GM23338 (cell line): ENCODE results near the gene CCN5. TPM values are rescaled to one million over a fixed set of nuclear protein-coding genes. Genes with fewer than 3 reads are reported as not detected.
A peak's percentile ranks its signal among the peaks of the same experiment; 100 is the strongest.

Source experiments
- ATAC-seq: fragments of 200-7000 bp; cut with Tn5 transposase; 3 replicates; pipeline ENCODE4 v1.9.1; 2020
- DNase-seq: peaks from one replicate; pipeline ENCODE4 v3.0.0-alpha.2; 2015; ENCODE audit warnings: low spot score
- H2AFZ ChIP-seq: fragments of 200-600 bp; sonication (generic); 2 replicates; pipeline ENCODE4 v1.8.0; 2016; ENCODE audit warnings: antibody characterized with exemption, mild to moderate bottlenecking, moderate library complexity
- H3F3A ChIP-seq: fragments of 200-600 bp; sonication (generic); replicated peaks from 2 replicates; pipeline ENCODE4 v1.8.0; 2017; ENCODE audit warnings: antibody characterized with exemption, mixed run types, low read depth
- H3K27ac ChIP-seq: fragments of 200-600 bp; sonication (generic); 2 replicates; pipeline ENCODE4 v1.6.1; 2016; ENCODE audit warnings: low read depth
- H3K27me3 ChIP-seq: fragments of 200-600 bp; sonication (generic); 2 replicates; pipeline ENCODE4 v1.8.0; 2016; ENCODE audit warnings: mild to moderate bottlenecking, mixed run types, moderate library complexity; ENCODE audit not compliant: insufficient read depth
- H3K36me3 ChIP-seq: fragments of 200-600 bp; sonication (generic); 2 replicates; pipeline ENCODE4 v1.8.0; 2016; ENCODE audit warnings: mild to moderate bottlenecking; ENCODE audit not compliant: insufficient read depth
- H3K4me1 ChIP-seq: fragments of 200-600 bp; sonication (generic); 2 replicates; pipeline ENCODE4 v1.8.0; 2016; ENCODE audit warnings: mild to moderate bottlenecking, moderate library complexity; ENCODE audit not compliant: insufficient read depth
- H3K4me2 ChIP-seq: fragments of 200-600 bp; sonication (generic); 2 replicates; pipeline ENCODE4 v1.7.1; 2017; ENCODE audit warnings: mixed run types
- H3K4me3 ChIP-seq: fragments of 200-600 bp; sonication (generic); 2 replicates; pipeline ENCODE4 v1.6.1; 2016; ENCODE audit warnings: mixed run types
- H3K79me2 ChIP-seq: fragments of 200-600 bp; sonication (generic); replicated peaks from 2 replicates; pipeline ENCODE4 v1.8.0; 2017; ENCODE audit warnings: mild to moderate bottlenecking; ENCODE audit not compliant: insufficient read depth
- H3K9me2 ChIP-seq: fragments of 200-600 bp; sonication (generic); 2 replicates; pipeline ENCODE4 v1.8.0; 2017; ENCODE audit not compliant: insufficient read depth
- H4K20me1 ChIP-seq: fragments of 200-600 bp; sonication (generic); replicated peaks from 2 replicates; pipeline ENCODE4 v1.8.0; 2017; ENCODE audit warnings: mild to moderate bottlenecking; ENCODE audit not compliant: insufficient read depth
- H3K27ac Mint-ChIP-seq: 2 replicates; pipeline ENCODE4 v1.8.0; 2020; ENCODE audit warnings: inconsistent platforms, mild to moderate bottlenecking, moderate library complexity, mixed read lengths
- H3K27me3 Mint-ChIP-seq: 3 replicates; pipeline ENCODE4 v1.8.0; 2022; ENCODE audit warnings: low read depth, mild to moderate bottlenecking, moderate library complexity, mixed read lengths, inconsistent platforms; ENCODE audit not compliant: insufficient read depth, poor library complexity
- H3K36me3 Mint-ChIP-seq: 3 replicates; pipeline ENCODE4 v1.8.0; 2021; ENCODE audit warnings: low read depth, mild to moderate bottlenecking, inconsistent platforms, moderate library complexity, mixed read lengths
- H3K4me1 Mint-ChIP-seq: 3 replicates; pipeline ENCODE4 v1.8.0; 2020; ENCODE audit warnings: mild to moderate bottlenecking, inconsistent platforms, mixed read lengths
- H3K4me3 Mint-ChIP-seq: 3 replicates; pipeline ENCODE4 v1.8.0; 2021; ENCODE audit warnings: moderate library complexity, mild to moderate bottlenecking, inconsistent platforms, mixed read lengths
- H3K9me3 Mint-ChIP-seq: 3 replicates; pipeline ENCODE4 v1.8.0; 2020; ENCODE audit warnings: moderate library complexity, mild to moderate bottlenecking, inconsistent platforms, mixed read lengths
- CREB1 ChIP-seq: fragments of 250-450 bp; sonication (Bioruptor Pico); IDR thresholded peaks from 2 replicates; pipeline ENCODE4 v1.5.0; 2020; ENCODE audit warnings: low read depth, mild to moderate bottlenecking, moderate library complexity
- CTCF ChIP-seq, 2 experiments: fragments of 200-600 bp in 1 of 2; sonication (generic) in 1 of 2; conservative IDR thresholded peaks; 2 replicates each; pipeline versions ENCODE4 v1.5.1 to v1.6.1; 2016 to 2017; ENCODE audit warnings: antibody characterized with exemption in 2 of 2, low read depth in 2 of 2, mild to moderate bottlenecking in 2 of 2, moderate library complexity in 1 of 2
- EZH2 ChIP-seq: fragments of 200-600 bp; sonication (generic); IDR thresholded peaks from one replicate; pipeline ENCODE4 v1.8.0; 2017; ENCODE audit warnings: antibody characterized with exemption, mild to moderate bottlenecking, low read depth; ENCODE audit not compliant: unreplicated experiment
- EZH2phosphoT487 ChIP-seq: fragments of 200-600 bp; sonication (generic); IDR thresholded peaks from one replicate; pipeline ENCODE4 v1.8.1; 2018; ENCODE audit warnings: antibody characterized with exemption; ENCODE audit not compliant: unreplicated experiment
- NANOG ChIP-seq: IDR thresholded peaks from 2 replicates; pipeline ENCODE4 v1.6.1; 2016; ENCODE audit warnings: antibody characterized with exemption, borderline replicate concordance
- POLR2AphosphoS5 ChIP-seq: IDR thresholded peaks from 2 replicates; pipeline ENCODE4 v1.6.1; 2016; ENCODE audit warnings: antibody characterized with exemption, low read depth
- REST ChIP-seq: IDR thresholded peaks from one replicate; pipeline ENCODE4 v1.6.1; 2018; ENCODE audit warnings: antibody characterized with exemption; ENCODE audit not compliant: unreplicated experiment
- STAT1 ChIP-seq: IDR thresholded peaks from one replicate; pipeline ENCODE4 v1.6.1; 2016; ENCODE audit warnings: antibody characterized with exemption; ENCODE audit not compliant: unreplicated experiment
- ZNF114 ChIP-seq: fragments of 250-450 bp; sonication (Bioruptor Pico); IDR thresholded peaks from 2 replicates; pipeline ENCODE4 v1.5.0; 2020; ENCODE audit warnings: mild to moderate bottlenecking, moderate library complexity
- ZNF331 ChIP-seq: fragments of 250-450 bp; sonication (Bioruptor Pico); IDR thresholded peaks from 2 replicates; pipeline ENCODE4 v1.5.0; 2020; ENCODE audit warnings: low read depth, mild to moderate bottlenecking, moderate library complexity
- polyA plus RNA-seq: library from polyadenylated mRNA; unstranded; fragments of >200 nt; fragmentation: Nextera tagmentation; extraction: Ambion mirVana; gene quantifications from 2 replicates; pipeline ENCODE4 v1.2.1, GENCODE V29; 2016
- total RNA-seq: library from RNA; depleted of rRNA; stranded (reverse); fragments of >200 nt; shearing (Covaris generic); gene quantifications from 2 replicates; pipeline ENCODE4 v1.2.3, GENCODE V29; 2014

CCN5 gene
- total and polyA plus RNA-seq, 2 experiments from 2014 or later, result not detected

- DNase-seq, result peak; percentile 56
Measured at GRCh38 chr20:44750081-44750805, 35.1 kb downstream of the CCN5 start.

GRCh38 chr20:44752099-44752931, 37.1 kb downstream of the CCN5 start:
- Histone ChIP-seq H4K20me1 (no peaks in the 10 kb centered on the region), H3K4me3 (no peak overlapping the region), H3K79me2 (no peaks in the 10 kb centered on the region), H3K9me2 (no peaks in the 10 kb centered on the region), H3K27ac (no peak overlapping the region), H3K27me3 (no peaks in the 10 kb centered on the region), H3F3A (peaks cover 6% of the 10 kb centered on the region; the same call in 1 of the 2 replicates), H3K4me2 (no peak overlapping the region), H2AFZ (no peak overlapping the region), H3K36me3 (no peaks in the 10 kb centered on the region), H3K4me1 (peaks cover 4% of the 10 kb centered on the region)
- no peak overlapping the region; the same call in 2 of the 3 replicates for H3K4me3 Mint-ChIP-seq
- DNase-seq (no peak), ATAC-seq (peak; percentile 13; the same call in 2 of the 3 replicates)
- peaks cover 17% of the 10 kb centered on the region for H3K27me3 Mint-ChIP-seq
- H3K36me3 Mint-ChIP-seq, result peaks cover 8% of the 10 kb centered on the region; the same call in 2 of the 3 replicates
- H3K4me1 Mint-ChIP-seq, result peaks cover 13% of the 10 kb centered on the region
- H3K27ac Mint-ChIP-seq, result peak overlapping the region; percentile 52; the same call in 1 of the 2 replicates
- no peaks in the 10 kb centered on the region for H3K9me3 Mint-ChIP-seq
- TF ChIP-seq ZNF114, result no peak
- TF ChIP-seq STAT1, result no peak
- no peak for TF ChIP-seq REST
- no peak for TF ChIP-seq EZH2
- no peak for TF ChIP-seq EZH2phosphoT487
- no peak for TF ChIP-seq CTCF (conservative IDR thresholded peaks at IDR 0.05; ENCODE audit: low read depth in 2 of 2)
- TF ChIP-seq POLR2AphosphoS5, result no peak
- TF ChIP-seq NANOG, result no peak
- no peak for TF ChIP-seq ZNF331 (CRISPR knock-in tag)

More at GRCh38 chr20:44750081-44750805, 35.1 kb downstream of the CCN5 start:
- Mint-ChIP-seq H3K9me3 (no peaks in the 10 kb centered on the region), H3K36me3 (peaks cover 4% of the 10 kb centered on the region; the same call in 2 of the 3 replicates), H3K27me3 (peaks cover 29% of the 10 kb centered on the region), H3K27ac (no peak overlapping the region), H3K4me3 (no peak overlapping the region), H3K4me1 (peaks cover 22% of the 10 kb centered on the region)
- Histone ChIP-seq H3K27ac (no peak overlapping the region), H3K9me2 (no peaks in the 10 kb centered on the region), H4K20me1 (no peaks in the 10 kb centered on the region), H2AFZ (no peak overlapping the region), H3K27me3 (peaks cover 18% of the 10 kb centered on the region), H3K36me3 (no peaks in the 10 kb centered on the region), H3K79me2 (no peaks in the 10 kb centered on the region), H3K4me2 (no peak overlapping the region), H3K4me1 (peaks cover 15% of the 10 kb centered on the region), H3K4me3 (no peak overlapping the region), H3F3A (peaks cover 16% of the 10 kb centered on the region)
- TF ChIP-seq CTCF (conservative IDR thresholded peaks at IDR 0.05; ENCODE audit: low read depth in 2 of 2), result peak; percentile 50 to 64
- TF ChIP-seq CREB1 (CRISPR knock-in tag), result no peak
- ATAC-seq, result peak; percentile 7; the same call in 2 of the 3 replicates
